GM21390 (cell line): Measurements from ENCODE around the gene SMCO1.
"Not testable (repeated sequence)": the region's sequence is repeated elsewhere in the genome, so short reads cannot be mapped to it uniquely, and the experiment has no call there.

Source experiments
- ATAC-seq: cut with Tn5 transposase; IDR thresholded peaks from one replicate; pipeline ENCODE4 v1.9.1; 2021; ENCODE audit not compliant: unreplicated experiment

The SMCO1 gene

DNA sequence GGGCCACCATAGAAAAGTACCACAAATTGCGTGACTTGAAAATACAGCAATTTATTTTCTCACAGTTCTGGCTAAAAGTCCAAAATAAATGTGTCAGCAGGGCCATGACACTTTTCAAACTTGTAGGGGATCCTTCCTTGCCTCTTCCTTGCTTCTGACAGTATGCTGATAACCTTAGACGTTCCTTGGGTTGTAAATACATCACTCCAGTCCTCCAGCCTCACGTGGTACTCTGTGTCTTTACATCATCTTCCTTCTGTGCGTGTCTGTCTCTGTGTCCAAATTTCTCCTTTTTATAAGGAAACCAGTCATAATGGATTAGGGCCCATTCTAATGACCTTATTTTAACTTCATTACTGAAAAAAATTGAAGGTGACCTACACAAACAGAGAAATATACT, 19.0 kb downstream of the SMCO1 start:
- ATAC-seq = no peak

GRCh38 chr3:196493292-196493691, 21.9 kb downstream of the SMCO1 start:
- no peak for ATAC-seq

DNA sequence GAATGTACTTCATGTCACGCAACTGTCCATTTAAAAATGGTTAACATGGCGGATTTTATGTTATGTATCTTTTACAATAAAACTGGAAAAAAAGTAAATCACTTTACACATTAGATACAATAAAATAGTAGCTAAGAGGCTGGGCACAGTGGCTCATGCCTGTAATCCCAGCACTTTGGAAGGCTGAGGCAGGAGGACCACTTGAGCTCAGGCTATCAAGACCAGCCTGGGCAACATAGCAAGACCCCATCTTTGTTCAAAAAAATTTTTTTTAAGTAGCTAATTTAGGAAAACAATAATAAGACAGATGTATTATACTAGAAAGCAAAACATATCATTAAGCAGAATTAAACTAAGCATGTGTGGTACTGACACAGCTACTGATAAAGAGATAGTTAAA, 23.1 kb downstream of the SMCO1 start:
- ATAC-seq = no peak

DNA sequence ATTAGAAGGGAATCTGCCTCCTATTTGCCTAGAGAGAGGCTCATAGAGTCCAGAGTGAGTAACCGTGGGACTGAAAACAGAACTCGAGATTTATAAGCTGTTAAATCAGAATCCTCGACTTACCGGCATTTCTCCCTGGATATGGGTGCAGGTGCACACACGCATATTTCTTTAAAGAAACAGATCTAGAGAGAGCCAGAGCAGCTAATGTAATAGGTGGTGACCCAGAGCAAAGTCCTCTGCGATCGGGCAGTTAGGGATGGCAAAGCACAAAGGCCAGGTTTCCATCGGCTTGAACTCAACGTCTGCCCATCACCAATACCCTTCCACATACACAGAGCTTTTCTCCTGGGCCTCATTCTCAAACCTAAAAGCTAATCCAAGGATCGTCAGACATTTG, 25.4 kb downstream of the SMCO1 start:
- ATAC-seq = no peak

DNA sequence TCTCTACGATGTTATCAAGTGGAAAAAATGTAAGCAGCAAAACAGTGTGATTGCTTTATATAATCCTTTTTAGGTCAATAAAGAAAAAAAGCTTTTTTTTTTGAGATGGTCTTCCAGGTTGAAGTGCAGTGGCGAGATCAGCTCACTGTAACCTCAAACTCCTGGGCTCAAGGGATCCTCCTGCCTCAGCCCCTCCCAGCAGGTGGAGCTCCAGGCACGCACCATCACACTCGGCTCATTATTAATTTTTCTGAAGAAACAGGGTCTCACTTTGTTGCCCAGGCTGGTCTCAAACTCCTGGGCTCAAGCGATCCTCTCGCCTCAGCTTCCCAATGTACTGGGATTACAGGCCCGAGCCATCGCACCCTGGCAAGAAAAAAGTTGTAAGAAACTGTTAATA, 28.9 kb downstream of the SMCO1 start:
- no peak for ATAC-seq

GRCh38 chr3:196477678-196478077, 37.5 kb downstream of the SMCO1 start:
- no peak for ATAC-seq

GRCh38 chr3:196472286-196472685, 42.9 kb downstream of the SMCO1 start:
- no peak for ATAC-seq

DNA sequence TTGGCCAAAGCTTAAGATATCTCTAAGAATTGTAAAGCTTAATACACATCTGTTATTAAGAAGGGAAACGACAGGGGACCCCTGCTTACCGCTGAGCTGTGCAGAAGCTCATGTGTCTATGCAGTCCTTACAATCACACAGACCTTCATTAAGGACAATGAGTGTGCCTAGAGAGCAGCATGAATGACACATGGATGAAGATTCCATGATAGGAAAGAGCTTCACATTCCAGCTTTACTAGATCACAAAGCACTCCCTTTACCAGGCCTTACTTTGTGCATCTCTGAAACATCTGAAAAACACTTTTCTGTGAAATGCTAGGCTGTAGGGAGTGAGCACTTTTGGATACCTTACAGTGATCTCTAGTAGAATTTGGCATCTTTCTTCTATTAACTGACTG, 43.6 kb downstream of the SMCO1 start:
- ATAC-seq = no peak

GRCh38 chr3:196470182-196470581, 45.0 kb downstream of the SMCO1 start:
- not testable (repeated sequence) for ATAC-seq

DNA sequence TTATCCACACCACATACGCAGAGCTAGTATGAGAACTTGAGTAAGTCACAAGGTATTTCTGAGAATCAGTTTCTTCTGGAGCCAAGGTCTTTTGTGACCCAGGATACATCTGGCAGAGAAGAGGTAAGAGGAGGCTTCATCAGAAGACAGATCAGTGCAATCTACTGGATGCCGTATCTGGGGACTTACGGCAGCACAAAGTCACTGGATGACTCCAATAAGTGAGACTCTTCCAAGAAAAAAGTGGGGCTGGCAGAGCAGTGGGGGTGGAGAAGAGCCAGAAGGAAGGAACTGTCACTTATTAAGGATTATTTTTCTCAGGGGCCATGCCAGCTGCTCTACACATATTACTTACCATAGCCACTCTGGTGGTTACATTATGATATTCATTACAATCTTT, 51.3 kb downstream of the SMCO1 start:
- ATAC-seq = no peak

DNA sequence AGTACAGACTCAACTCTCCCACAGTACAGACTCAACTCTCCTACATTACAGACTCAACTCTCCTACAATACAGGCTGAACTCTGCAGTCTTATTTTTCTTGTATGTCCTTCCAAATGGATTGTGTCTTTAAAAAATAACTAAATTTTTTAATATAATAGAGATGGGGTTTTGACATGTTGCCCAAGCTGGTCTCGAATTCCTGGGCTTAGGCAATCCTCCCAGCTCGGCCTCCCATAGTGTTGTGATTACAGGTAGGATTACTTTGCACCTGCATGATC, 51.7 kb downstream of the SMCO1 start:
- no peak for ATAC-seq

DNA sequence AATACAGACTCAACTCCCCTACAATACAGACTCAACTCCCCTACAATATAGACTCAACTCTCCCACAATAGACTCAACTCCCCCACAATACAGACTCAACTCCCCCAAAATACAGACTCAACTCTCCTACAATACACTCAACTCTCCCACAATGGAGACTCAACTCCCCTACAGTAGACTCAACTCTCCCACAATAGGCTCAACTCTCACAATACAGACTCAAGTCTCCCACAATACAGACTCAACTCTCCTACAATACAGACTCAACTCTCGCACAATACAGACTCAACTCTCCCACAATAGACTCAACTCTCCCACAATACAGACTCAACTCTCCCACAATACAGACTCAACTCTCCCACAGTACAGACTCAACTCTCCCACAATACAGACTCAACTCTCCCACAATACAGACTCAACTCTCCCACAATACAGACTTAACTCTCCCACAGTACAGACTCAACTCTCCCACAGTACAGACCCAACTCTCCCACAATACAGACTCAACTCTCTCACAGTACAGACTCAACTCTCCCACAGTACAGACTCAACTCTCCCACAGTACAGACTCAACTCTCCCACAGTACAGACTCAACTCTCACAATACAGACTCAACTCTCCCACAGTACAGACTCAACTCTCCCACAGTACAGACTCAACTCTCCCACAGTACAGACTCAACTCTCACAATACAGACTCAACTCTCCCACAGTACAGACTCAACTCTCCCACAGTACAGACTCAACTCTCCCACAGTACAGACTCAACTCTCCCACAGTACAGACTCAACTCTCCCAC, 52.3 kb downstream of the SMCO1 start:
- not testable (repeated sequence) for ATAC-seq

DNA sequence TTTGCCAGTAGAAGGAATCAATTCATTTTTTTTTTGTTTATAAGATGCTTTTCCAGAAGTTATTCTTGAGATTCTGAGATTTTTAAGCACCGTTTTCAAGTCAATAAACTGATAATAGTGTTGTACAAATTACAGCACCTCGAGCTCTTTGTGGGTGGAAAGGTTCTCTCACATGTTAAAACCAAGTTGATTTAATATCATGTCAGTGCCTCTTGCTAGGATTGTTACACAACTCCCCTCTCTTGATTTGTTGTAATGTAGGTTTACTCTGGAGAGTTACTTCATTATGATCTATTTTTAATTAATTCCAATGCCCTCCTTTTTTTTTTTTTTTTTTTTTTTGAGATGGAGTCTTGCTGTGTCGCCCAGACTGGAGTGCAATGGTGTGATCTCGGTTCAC, 57.1 kb downstream of the SMCO1 start:
- ATAC-seq = no peak

DNA sequence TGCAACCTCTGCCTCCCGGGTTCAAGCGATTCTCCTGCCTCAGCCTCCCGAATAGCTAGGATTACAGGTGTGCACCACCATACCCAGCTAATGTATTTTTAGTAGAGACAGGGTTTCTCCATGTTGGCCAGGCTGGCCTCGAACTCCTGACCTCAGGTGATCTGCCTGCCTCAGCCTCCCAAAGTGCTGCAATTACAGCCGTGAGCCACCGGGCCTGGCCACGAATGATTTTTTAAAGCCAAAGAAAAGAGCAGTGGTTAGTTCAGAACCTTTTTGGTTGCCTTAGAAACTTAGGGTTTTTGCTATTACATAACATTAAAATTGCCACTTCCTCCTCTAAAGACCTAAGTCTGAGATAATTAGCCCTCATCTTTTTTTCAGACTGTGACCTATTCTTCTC, 57.7 kb downstream of the SMCO1 start:
- ATAC-seq = not testable (repeated sequence)
